H1 (cell line): ENCODE measurements around the gene YAP1. TPM values are rescaled to one million over a fixed set of nuclear protein-coding genes. Genes with fewer than 3 reads are reported as not detected.

Experiments used
- EP300 ChIP-seq, 2 experiments: IDR thresholded peaks; 1 replicate in 1 of 2; 2 replicates in 1 of 2; pipeline ENCODE4 v1.6.1; 2011 to 2012; ENCODE audit warnings: low read depth in 2 of 2, low read length in 2 of 2, mild to moderate bottlenecking in 2 of 2, borderline replicate concordance in 1 of 2, inconsistent platforms in 1 of 2, moderate library complexity in 1 of 2
- KDM5A ChIP-seq: fragments of 200-600 bp; IDR thresholded peaks from 2 replicates; pipeline ENCODE4 v1.7.1; 2012; ENCODE audit warnings: mild to moderate bottlenecking, low read length, inconsistent platforms, mixed read lengths
- RAD21 ChIP-seq, 2 experiments: IDR thresholded peaks in 1 of 2; conservative IDR thresholded peaks in 1 of 2; 2 replicates each; pipeline ENCODE4 v1.6.1; 2011; ENCODE audit warnings: low read depth in 2 of 2, low read length in 2 of 2, improper control_type of control experiment in 1 of 2, inconsistent platforms in 1 of 2, mild to moderate bottlenecking in 1 of 2, moderate library complexity in 1 of 2
- polyA plus RNA-seq, 7 experiments: library from polyadenylated mRNA; depleted of rRNA in 3 of 7; stranded (reverse) in 5 of 7; unstranded in 2 of 7; fragments of >200 nt in 5 of 7; fragments of 200-250 nt in 2 of 7; gene quantifications; 1 replicate in 5 of 7; 2 replicates in 1 of 7; 4 replicates in 1 of 7; pipeline versions ENCODE4 v1.2.1 to v1.2.3, GENCODE V29; 2011 to 2013; ENCODE audit warnings: missing spikeins in 2 of 7, mixed read lengths in 2 of 7
- total RNA-seq: library from RNA; stranded (reverse); fragmentation: NEBNext Ultra II Directional; extraction: Animal tissue kit (Norgen Biotek cat#: 25700); gene quantifications from 2 replicates; pipeline ENCODE4 v1.2.1, GENCODE V29; 2021
- TF ChIP-seq, protein P1 (sequence below): fragments of 300-600 bp; sonication (generic); IDR thresholded peaks from 2 replicates; pipeline ENCODE4 v1.7.1; 2012; ENCODE audit warnings: low read length, moderate library complexity, mild to moderate bottlenecking, inconsistent platforms; ENCODE audit not compliant: insufficient replicate concordance

YAP1 gene
- total and polyA plus RNA-seq, 2 of the 8 experiments (the other 6 are each of a cell fraction or from before 2014, with no cell fraction given) = 62.0 to 108 TPM

- TF ChIP-seq, protein P1, sequence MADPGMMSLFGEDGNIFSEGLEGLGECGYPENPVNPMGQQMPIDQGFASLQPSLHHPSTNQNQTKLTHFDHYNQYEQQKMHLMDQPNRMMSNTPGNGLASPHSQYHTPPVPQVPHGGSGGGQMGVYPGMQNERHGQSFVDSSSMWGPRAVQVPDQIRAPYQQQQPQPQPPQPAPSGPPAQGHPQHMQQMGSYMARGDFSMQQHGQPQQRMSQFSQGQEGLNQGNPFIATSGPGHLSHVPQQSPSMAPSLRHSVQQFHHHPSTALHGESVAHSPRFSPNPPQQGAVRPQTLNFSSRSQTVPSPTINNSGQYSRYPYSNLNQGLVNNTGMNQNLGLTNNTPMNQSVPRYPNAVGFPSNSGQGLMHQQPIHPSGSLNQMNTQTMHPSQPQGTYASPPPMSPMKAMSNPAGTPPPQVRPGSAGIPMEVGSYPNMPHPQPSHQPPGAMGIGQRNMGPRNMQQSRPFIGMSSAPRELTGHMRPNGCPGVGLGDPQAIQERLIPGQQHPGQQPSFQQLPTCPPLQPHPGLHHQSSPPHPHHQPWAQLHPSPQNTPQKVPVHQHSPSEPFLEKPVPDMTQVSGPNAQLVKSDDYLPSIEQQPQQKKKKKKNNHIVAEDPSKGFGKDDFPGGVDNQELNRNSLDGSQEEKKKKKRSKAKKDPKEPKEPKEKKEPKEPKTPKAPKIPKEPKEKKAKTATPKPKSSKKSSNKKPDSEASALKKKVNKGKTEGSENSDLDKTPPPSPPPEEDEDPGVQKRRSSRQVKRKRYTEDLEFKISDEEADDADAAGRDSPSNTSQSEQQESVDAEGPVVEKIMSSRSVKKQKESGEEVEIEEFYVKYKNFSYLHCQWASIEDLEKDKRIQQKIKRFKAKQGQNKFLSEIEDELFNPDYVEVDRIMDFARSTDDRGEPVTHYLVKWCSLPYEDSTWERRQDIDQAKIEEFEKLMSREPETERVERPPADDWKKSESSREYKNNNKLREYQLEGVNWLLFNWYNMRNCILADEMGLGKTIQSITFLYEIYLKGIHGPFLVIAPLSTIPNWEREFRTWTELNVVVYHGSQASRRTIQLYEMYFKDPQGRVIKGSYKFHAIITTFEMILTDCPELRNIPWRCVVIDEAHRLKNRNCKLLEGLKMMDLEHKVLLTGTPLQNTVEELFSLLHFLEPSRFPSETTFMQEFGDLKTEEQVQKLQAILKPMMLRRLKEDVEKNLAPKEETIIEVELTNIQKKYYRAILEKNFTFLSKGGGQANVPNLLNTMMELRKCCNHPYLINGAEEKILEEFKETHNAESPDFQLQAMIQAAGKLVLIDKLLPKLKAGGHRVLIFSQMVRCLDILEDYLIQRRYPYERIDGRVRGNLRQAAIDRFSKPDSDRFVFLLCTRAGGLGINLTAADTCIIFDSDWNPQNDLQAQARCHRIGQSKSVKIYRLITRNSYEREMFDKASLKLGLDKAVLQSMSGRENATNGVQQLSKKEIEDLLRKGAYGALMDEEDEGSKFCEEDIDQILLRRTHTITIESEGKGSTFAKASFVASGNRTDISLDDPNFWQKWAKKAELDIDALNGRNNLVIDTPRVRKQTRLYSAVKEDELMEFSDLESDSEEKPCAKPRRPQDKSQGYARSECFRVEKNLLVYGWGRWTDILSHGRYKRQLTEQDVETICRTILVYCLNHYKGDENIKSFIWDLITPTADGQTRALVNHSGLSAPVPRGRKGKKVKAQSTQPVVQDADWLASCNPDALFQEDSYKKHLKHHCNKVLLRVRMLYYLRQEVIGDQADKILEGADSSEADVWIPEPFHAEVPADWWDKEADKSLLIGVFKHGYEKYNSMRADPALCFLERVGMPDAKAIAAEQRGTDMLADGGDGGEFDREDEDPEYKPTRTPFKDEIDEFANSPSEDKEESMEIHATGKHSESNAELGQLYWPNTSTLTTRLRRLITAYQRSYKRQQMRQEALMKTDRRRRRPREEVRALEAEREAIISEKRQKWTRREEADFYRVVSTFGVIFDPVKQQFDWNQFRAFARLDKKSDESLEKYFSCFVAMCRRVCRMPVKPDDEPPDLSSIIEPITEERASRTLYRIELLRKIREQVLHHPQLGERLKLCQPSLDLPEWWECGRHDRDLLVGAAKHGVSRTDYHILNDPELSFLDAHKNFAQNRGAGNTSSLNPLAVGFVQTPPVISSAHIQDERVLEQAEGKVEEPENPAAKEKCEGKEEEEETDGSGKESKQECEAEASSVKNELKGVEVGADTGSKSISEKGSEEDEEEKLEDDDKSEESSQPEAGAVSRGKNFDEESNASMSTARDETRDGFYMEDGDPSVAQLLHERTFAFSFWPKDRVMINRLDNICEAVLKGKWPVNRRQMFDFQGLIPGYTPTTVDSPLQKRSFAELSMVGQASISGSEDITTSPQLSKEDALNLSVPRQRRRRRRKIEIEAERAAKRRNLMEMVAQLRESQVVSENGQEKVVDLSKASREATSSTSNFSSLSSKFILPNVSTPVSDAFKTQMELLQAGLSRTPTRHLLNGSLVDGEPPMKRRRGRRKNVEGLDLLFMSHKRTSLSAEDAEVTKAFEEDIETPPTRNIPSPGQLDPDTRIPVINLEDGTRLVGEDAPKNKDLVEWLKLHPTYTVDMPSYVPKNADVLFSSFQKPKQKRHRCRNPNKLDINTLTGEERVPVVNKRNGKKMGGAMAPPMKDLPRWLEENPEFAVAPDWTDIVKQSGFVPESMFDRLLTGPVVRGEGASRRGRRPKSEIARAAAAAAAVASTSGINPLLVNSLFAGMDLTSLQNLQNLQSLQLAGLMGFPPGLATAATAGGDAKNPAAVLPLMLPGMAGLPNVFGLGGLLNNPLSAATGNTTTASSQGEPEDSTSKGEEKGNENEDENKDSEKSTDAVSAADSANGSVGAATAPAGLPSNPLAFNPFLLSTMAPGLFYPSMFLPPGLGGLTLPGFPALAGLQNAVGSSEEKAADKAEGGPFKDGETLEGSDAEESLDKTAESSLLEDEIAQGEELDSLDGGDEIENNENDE = no peak
- TF ChIP-seq EP300 (IDR thresholded peaks at IDR 0.05; ENCODE audit: borderline replicate concordance in 1 of 2, low read depth in 2 of 2, low read length in 2 of 2) (no peak), RAD21 (IDR thresholded peaks at IDR 0.05 in 1 of 2, conservative IDR thresholded peaks at IDR 0.05 in 1 of 2; ENCODE audit: low read depth in 2 of 2, low read length in 2 of 2) (peak; percentile 42 to 45; a peak in 3 of 4 replicates), KDM5A (no peak)
- TF ChIP-seq, all 59 proteins: peak for 3
Observed at GRCh38 chr11:102061276-102061675, 49.0 kb upstream of the YAP1 start (continued).
